Measurements from ENCODE around the gene CCR5.

The CCR5 gene

DNA sequence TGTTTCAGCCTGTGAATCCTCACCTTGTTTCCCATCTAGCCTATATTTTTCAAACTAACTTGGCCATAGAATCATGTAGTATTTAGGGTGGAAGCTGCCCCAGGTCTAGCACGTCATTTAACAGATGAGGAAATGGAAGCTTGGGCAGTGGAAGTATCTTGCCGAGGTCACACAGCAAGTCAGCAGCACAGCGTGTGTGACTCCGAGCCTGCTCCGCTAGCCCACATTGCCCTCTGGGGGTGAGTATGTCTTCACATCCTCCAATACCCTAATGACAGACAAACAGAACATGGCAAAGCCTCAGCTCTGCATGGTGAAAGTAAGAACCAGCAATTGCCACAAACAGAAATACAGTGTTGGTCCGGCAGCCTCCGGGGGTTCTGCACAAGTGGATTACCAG lies 2.2 kb upstream of the CCR5 start:
- Histone ChIP-seq H3K9me3 (ENCODE audit: control insufficient read depth, insufficient read depth, low read length) (no peaks in the 10 kb centered on the region), H3K36me3 (ENCODE audit: insufficient read depth, low read length) (no peaks in the 10 kb centered on the region), H3K9ac (ENCODE audit: low read depth, low read length) (no peak overlapping the region), H3K4me1 (ENCODE audit: insufficient read depth, low read length) (no peaks in the 10 kb centered on the region)

DNA sequence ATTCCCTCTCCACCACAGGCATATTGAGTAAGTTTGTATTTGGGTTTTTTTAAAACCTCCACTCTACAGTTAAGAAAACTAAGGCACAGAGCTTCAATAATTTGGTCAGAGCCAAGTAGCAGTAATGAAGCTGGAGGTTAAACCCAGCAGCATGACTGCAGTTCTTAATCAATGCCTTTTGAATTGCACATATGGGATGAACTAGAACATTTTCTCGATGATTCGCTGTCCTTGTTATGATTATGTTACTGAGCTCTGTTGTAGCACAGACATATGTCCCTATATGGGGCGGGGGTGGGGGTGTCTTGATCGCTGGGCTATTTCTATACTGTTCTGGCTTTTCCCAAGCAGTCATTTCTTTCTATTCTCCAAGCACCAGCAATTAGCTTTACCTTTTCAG lies 1.6 kb upstream of the CCR5 start:
- Histone ChIP-seq H3K4me1 (ENCODE audit: insufficient read depth, low read length) (no peaks in the 10 kb centered on the region), H3K9ac (ENCODE audit: low read depth, low read length) (no peak overlapping the region), H3K36me3 (ENCODE audit: insufficient read depth, low read length) (no peaks in the 10 kb centered on the region), H3K9me3 (ENCODE audit: control insufficient read depth, insufficient read depth, low read length) (no peaks in the 10 kb centered on the region)

DNA sequence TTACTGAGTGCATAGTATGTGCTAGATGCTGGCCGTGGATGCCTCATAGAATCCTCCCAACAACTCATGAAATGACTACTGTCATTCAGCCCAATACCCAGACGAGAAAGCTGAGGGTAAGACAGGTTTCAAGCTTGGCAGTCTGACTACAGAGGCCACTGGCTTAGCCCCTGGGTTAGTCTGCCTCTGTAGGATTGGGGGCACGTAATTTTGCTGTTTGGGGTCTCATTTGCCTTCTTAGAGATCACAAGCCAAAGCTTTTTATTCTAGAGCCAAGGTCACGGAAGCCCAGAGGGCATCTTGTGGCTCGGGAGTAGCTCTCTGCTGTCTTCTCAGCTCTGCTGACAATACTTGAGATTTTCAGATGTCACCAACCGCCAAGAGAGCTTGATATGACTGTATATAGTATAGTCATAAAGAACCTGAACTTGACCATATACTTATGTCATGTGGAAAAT lies 1.0 kb upstream of the CCR5 start:
- no peak overlapping the region for H3K9ac ChIP-seq (ENCODE audit: low read depth, low read length)
- H3K4me1 ChIP-seq (ENCODE audit: insufficient read depth, low read length), result no peaks in the 10 kb centered on the region
- H3K36me3 ChIP-seq (ENCODE audit: insufficient read depth, low read length), result no peaks in the 10 kb centered on the region
- no peaks in the 10 kb centered on the region for H3K9me3 ChIP-seq (ENCODE audit: control insufficient read depth, insufficient read depth, low read length)

DNA sequence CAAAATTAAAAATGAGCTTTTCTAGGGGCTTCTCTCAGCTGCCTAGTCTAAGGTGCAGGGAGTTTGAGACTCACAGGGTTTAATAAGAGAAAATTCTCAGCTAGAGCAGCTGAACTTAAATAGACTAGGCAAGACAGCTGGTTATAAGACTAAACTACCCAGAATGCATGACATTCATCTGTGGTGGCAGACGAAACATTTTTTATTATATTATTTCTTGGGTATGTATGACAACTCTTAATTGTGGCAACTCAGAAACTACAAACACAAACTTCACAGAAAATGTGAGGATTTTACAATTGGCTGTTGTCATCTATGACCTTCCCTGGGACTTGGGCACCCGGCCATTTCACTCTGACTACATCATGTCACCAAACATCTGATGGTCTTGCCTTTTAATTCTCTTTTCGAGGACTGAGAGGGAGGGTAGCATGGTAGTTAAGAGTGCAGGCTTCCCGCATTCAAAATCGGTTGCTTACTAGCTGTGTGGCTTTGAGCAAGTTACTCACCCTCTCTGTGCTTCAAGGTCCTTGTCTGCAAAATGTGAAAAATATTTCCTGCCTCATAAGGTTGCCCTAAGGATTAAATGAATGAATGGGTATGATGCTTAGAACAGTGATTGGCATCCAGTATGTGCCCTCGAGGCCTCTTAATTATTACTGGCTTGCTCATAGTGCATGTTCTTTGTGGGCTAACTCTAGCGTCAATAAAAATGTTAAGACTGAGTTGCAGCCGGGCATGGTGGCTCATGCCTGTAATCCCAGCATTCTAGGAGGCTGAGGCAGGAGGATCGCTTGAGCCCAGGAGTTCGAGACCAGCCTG lies 984 bp downstream of the CCR5 start:
- Histone ChIP-seq H3K36me3 (ENCODE audit: insufficient read depth, low read length) (no peaks in the 10 kb centered on the region), H3K4me1 (ENCODE audit: insufficient read depth, low read length) (peaks cover 5% of the 10 kb centered on the region; the same call in 1 of the 2 replicates), H3K9ac (ENCODE audit: low read depth, low read length) (no peak overlapping the region), H3K9me3 (ENCODE audit: control insufficient read depth, insufficient read depth, low read length) (no peaks in the 10 kb centered on the region)

DNA sequence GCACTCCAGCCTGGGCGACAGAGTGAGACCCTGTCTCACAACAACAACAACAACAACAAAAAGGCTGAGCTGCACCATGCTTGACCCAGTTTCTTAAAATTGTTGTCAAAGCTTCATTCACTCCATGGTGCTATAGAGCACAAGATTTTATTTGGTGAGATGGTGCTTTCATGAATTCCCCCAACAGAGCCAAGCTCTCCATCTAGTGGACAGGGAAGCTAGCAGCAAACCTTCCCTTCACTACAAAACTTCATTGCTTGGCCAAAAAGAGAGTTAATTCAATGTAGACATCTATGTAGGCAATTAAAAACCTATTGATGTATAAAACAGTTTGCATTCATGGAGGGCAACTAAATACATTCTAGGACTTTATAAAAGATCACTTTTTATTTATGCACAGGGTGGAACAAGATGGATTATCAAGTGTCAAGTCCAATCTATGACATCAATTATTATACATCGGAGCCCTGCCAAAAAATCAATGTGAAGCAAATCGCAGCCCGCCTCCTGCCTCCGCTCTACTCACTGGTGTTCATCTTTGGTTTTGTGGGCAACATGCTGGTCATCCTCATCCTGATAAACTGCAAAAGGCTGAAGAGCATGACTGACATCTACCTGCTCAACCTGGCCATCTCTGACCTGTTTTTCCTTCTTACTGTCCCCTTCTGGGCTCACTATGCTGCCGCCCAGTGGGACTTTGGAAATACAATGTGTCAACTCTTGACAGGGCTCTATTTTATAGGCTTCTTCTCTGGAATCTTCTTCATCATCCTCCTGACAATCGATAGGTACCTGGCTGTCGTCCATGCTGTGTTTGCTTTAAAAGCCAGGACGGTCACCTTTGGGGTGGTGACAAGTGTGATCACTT lies 2.0 kb downstream of the CCR5 start:
- peaks cover 5% of the 10 kb centered on the region; the same call in 1 of the 2 replicates for H3K4me1 ChIP-seq (ENCODE audit: insufficient read depth, low read length)
- H3K9ac ChIP-seq (ENCODE audit: low read depth, low read length), result no peak overlapping the region
- H3K36me3 ChIP-seq (ENCODE audit: insufficient read depth, low read length), result no peaks in the 10 kb centered on the region
- no peaks in the 10 kb centered on the region for H3K9me3 ChIP-seq (ENCODE audit: control insufficient read depth, insufficient read depth, low read length)

DNA sequence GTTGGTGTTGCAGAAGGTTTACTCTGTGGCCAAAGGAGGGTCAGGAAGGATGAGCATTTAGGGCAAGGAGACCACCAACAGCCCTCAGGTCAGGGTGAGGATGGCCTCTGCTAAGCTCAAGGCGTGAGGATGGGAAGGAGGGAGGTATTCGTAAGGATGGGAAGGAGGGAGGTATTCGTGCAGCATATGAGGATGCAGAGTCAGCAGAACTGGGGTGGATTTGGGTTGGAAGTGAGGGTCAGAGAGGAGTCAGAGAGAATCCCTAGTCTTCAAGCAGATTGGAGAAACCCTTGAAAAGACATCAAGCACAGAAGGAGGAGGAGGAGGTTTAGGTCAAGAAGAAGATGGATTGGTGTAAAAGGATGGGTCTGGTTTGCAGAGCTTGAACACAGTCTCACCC lies 4.0 kb downstream of the CCR5 start:
- Histone ChIP-seq H3K4me1 (ENCODE audit: insufficient read depth, low read length) (peaks cover 5% of the 10 kb centered on the region; the same call in 1 of the 2 replicates), H3K9ac (ENCODE audit: low read depth, low read length) (no peak overlapping the region), H3K36me3 (ENCODE audit: insufficient read depth, low read length) (no peaks in the 10 kb centered on the region), H3K9me3 (ENCODE audit: control insufficient read depth, insufficient read depth, low read length) (no peaks in the 10 kb centered on the region)

DNA sequence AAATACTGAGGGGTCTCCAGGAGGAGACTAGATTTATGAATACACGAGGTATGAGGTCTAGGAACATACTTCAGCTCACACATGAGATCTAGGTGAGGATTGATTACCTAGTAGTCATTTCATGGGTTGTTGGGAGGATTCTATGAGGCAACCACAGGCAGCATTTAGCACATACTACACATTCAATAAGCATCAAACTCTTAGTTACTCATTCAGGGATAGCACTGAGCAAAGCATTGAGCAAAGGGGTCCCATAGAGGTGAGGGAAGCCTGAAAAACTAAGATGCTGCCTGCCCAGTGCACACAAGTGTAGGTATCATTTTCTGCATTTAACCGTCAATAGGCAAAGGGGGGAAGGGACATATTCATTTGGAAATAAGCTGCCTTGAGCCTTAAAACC lies 4.5 kb downstream of the CCR5 start:
- H3K9ac ChIP-seq (ENCODE audit: low read depth, low read length), result no peak overlapping the region
- no peaks in the 10 kb centered on the region for H3K36me3 ChIP-seq (ENCODE audit: insufficient read depth, low read length)
- peaks cover 5% of the 10 kb centered on the region; the same call in 1 of the 2 replicates for H3K4me1 ChIP-seq (ENCODE audit: insufficient read depth, low read length)
- no peaks in the 10 kb centered on the region for H3K9me3 ChIP-seq (ENCODE audit: control insufficient read depth, insufficient read depth, low read length)

DNA sequence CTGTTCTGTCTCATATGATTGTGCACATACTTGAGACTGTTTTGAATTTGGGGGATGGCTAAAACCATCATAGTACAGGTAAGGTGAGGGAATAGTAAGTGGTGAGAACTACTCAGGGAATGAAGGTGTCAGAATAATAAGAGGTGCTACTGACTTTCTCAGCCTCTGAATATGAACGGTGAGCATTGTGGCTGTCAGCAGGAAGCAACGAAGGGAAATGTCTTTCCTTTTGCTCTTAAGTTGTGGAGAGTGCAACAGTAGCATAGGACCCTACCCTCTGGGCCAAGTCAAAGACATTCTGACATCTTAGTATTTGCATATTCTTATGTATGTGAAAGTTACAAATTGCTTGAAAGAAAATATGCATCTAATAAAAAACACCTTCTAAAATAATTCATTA lies 5.1 kb downstream of the CCR5 start:
- peaks cover 11% of the 10 kb centered on the region for H3K4me1 ChIP-seq (ENCODE audit: insufficient read depth, low read length)
- H3K9ac ChIP-seq (ENCODE audit: low read depth, low read length), result no peak overlapping the region
- no peaks in the 10 kb centered on the region for H3K9me3 ChIP-seq (ENCODE audit: control insufficient read depth, insufficient read depth, low read length)
- H3K36me3 ChIP-seq (ENCODE audit: insufficient read depth, low read length), result no peaks in the 10 kb centered on the region

DNA sequence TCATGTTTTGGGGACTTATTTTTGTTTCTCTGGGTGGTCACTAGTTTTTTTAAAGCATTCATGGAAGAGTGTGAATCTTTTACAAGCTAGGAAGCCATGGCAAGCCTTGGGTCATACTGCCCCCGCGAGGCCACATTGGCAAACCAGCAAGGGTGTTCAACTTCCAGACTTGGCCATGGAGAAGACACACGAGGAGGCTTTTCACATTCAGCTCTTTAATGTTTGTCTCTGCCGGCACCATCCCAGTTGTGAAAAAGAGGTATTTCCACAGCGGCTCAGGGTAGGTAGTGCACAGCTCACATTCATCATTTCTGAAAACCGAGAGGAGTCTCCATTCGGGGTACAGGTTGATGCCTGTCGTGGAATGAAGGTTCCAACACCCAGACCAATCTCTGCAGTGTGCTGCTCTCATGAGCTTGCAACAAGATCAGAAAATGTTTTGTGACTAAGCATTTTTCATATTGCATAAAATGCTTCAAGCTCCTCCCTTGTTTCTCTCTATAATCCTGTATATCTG lies 7.7 kb downstream of the CCR5 start:
- Histone ChIP-seq H3K9ac (ENCODE audit: low read depth, low read length) (no peak overlapping the region), H3K36me3 (ENCODE audit: insufficient read depth, low read length) (no peaks in the 10 kb centered on the region), H3K9me3 (ENCODE audit: control insufficient read depth, insufficient read depth, low read length) (no peaks in the 10 kb centered on the region), H3K4me1 (ENCODE audit: insufficient read depth, low read length) (peaks cover 12% of the 10 kb centered on the region)

DNA sequence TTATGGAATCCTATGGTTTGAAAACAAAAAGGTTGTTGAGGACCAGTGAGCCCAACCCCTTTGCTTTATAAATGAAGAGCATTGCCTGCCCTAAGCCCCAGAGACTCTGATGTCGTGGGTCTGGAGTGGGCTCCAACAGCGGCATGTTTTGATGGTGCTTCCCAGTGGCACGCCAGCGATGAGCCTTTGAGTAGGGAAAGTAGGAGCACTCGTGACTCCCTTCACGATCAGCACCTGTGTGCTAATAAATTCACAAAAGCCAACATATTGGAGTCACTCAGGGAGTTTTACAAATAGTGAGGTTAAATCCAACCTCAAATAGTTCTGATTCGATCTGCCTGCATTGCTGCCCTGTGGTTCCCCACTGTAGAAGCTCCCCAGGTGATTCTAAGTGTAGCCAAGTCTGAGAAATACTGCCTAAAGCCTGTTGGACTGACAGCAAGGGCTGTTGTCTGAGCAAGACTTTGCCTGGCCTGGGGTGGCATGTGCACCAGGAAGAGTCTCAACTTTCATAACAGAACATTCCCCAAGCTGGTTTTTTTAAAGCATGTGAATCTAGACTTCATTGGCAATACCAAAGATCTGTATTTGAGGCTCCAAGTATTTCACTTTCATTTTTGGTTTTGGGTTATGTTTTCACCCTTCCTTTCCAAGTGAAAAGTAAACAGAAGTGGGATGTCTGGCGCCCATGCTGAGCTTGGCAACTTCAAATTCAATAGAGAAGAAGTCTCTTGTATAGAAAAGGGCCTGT lies 9.9 kb downstream of the CCR5 start:
- Histone ChIP-seq H3K36me3 (ENCODE audit: insufficient read depth, low read length) (no peaks in the 10 kb centered on the region), H3K9me3 (ENCODE audit: control insufficient read depth, insufficient read depth, low read length) (no peaks in the 10 kb centered on the region), H3K4me1 (ENCODE audit: insufficient read depth, low read length) (peaks cover 11% of the 10 kb centered on the region), H3K9ac (ENCODE audit: low read depth, low read length) (no peak overlapping the region)

DNA sequence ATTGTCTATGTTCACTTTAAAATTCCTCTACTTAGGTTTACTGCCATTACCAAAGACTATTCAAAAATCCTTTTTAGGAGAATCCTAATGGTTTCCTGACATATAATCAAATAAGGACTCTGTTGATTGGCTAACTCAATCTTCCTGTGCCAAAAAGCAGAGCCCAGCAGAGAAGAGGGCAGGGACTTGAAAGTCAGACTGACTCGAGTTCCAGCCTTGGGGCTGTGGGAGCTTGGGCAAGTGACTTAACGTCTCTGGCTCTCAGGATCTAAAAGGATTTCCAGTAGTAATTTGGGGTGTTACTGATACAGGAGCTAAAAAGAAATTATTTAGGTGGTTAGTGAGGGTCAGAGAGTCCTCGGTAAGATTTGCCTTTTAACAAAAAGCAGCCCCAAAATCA lies 10.9 kb downstream of the CCR5 start:
- peaks cover 8% of the 10 kb centered on the region for H3K4me1 ChIP-seq (ENCODE audit: insufficient read depth, low read length)

DNA sequence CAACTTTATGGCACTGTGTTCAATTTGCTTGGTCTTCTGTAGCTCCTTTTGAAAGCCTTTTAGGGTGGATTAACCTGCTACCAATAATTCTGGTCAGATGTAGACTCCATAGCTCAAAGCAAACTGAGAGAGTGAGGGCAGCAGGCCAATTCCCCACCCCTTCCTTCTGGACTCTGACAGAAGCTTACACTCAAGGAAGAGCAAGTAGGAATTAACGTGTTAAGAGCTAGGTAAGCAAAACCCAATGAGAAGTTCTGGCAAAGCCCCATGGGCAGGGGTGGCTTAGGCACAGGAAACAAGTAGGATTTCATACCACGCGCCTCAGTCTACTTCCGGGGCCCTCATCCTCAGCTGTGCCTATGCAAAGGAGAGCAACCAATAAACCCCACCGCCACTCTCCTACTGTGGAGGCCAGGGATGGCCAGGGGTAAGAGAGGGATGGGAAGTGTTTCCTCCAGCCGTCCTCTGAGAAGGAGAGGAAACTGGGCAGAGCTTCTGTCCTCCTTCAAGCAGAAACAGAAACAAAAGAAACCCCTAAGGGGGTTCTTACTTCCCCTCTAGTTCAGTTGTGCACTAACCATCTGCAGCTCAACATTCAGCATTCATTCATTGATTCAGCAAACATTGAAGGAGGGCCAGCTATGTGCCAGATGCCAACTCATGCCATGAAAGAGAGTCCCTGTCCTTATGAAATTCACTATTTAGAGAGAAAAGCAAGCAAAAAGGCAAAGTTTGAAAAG lies 12.6 kb downstream of the CCR5 start:
- Histone ChIP-seq H3K36me3 (ENCODE audit: insufficient read depth, low read length) (no peaks in the 10 kb centered on the region), H3K9ac (ENCODE audit: low read depth, low read length) (no peak overlapping the region), H3K9me3 (ENCODE audit: control insufficient read depth, insufficient read depth, low read length) (no peaks in the 10 kb centered on the region), H3K4me1 (ENCODE audit: insufficient read depth, low read length) (peaks cover 8% of the 10 kb centered on the region)

More for the DNA sequence above, 10.9 kb downstream of the CCR5 start:
- Histone ChIP-seq H3K9ac (ENCODE audit: low read depth, low read length) (no peak overlapping the region), H3K36me3 (ENCODE audit: insufficient read depth, low read length) (no peaks in the 10 kb centered on the region), H3K9me3 (ENCODE audit: control insufficient read depth, insufficient read depth, low read length) (no peaks in the 10 kb centered on the region)

DNA sequence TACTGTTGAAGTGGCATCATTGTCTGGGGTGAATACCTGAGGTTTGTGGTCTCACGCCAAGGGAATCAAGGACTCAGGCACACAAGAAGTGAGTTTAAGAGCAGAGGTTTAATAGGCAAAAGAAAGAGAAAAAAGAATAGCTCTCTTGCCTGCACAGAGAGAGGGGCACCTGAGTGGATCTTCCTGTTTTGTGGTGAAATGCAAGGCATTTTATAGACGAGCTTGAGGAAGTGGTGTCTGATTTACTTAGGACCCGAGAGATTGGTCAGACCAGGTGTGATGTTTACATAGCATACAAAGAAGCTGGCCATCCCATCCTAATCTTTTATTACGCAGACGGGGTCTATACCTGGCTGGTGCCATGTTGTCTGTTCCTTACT lies 13.2 kb downstream of the CCR5 start:
- no peaks in the 10 kb centered on the region for H3K9me3 ChIP-seq (ENCODE audit: control insufficient read depth, insufficient read depth, low read length)
- no peaks in the 10 kb centered on the region for H3K36me3 ChIP-seq (ENCODE audit: insufficient read depth, low read length)
- H3K9ac ChIP-seq (ENCODE audit: low read depth, low read length), result no peak overlapping the region
- H3K4me1 ChIP-seq (ENCODE audit: insufficient read depth, low read length), result peaks cover 8% of the 10 kb centered on the region

All from ES-I3 (cell line).